GM12878 (cell line): Measurements from ENCODE around the gene AGBL4.

Experiments used
- ASH2L ChIP-seq: fragments of 300-600, 200-600 bp; sonication (generic); IDR thresholded peaks from 2 replicates; pipeline ENCODE4 v1.6.1; 2017; ENCODE audit warnings: low read depth, mild to moderate bottlenecking, borderline replicate concordance
- BRCA1 ChIP-seq: IDR thresholded peaks from 2 replicates; pipeline ENCODE4 v1.6.1; 2011; ENCODE audit warnings: low read depth, low read length, improper control_type of control experiment
- CEBPB ChIP-seq, 2 experiments: fragments of 150-350 bp in 1 of 2; IDR thresholded peaks; 2 replicates each; pipeline ENCODE4 v1.6.1; 2012 to 2014; ENCODE audit warnings: low read depth in 2 of 2, low read length in 2 of 2, borderline replicate concordance in 1 of 2, inconsistent platforms in 1 of 2
- EZH2 ChIP-seq: IDR thresholded peaks from 2 replicates; pipeline ENCODE4 v1.6.1; 2012; ENCODE audit warnings: low read depth, mild to moderate bottlenecking, control low read depth, inconsistent platforms, low read length, borderline replicate concordance; ENCODE audit not compliant: control insufficient read depth
- GABPA ChIP-seq: IDR thresholded peaks from 2 replicates; pipeline ENCODE4 v1.6.1; 2014; ENCODE audit warnings: antibody characterized with exemption, low read depth, mild to moderate bottlenecking, inconsistent platforms
- HDAC2 ChIP-seq: fragments of 200-600 bp; sonication (generic); IDR thresholded peaks from 2 replicates; pipeline ENCODE4 v1.6.1; 2017
- MXI1 ChIP-seq: fragments of 150-350 bp; IDR thresholded peaks from 2 replicates; pipeline ENCODE4 v1.6.1; 2011; ENCODE audit warnings: low read depth, mild to moderate bottlenecking, inconsistent platforms, low read length, improper control_type of control experiment
- POLR2A ChIP-seq: IDR thresholded peaks from 2 replicates; pipeline ENCODE4 v1.6.1; 2011; ENCODE audit warnings: low read depth, mild to moderate bottlenecking, low read length
- SMC3 ChIP-seq: IDR thresholded peaks from 2 replicates; pipeline ENCODE4 v1.6.1; 2011; ENCODE audit warnings: low read length, improper control_type of control experiment, borderline replicate concordance
- ZNF24 ChIP-seq: fragments of 450-650 bp; IDR thresholded peaks from 2 replicates; pipeline ENCODE4 v1.6.1; 2017; ENCODE audit warnings: antibody characterized with exemption, mild to moderate bottlenecking
- TF ChIP-seq, protein P1 (sequence below): IDR thresholded peaks from 2 replicates; pipeline ENCODE4 v1.6.1; 2011; ENCODE audit warnings: borderline replicate concordance, low read depth, mild to moderate bottlenecking, moderate library complexity, mixed read lengths, low read length; ENCODE audit not compliant: insufficient read depth; ENCODE audit errors: extremely low read length
- TF ChIP-seq, protein P2 (sequence below): fragments of 450-650 bp; IDR thresholded peaks from 2 replicates; pipeline ENCODE4 v1.6.1; 2016; ENCODE audit warnings: mild to moderate bottlenecking, moderate library complexity, borderline replicate concordance
- TF ChIP-seq, protein P3 (sequence below): IDR thresholded peaks from 2 replicates; pipeline ENCODE4 v1.6.1; 2012; ENCODE audit warnings: mild to moderate bottlenecking, low read depth, low read length
- TF ChIP-seq, protein P4 (sequence below), 3 experiments: IDR thresholded peaks in 2 of 3; conservative IDR thresholded peaks in 1 of 3; 2 replicates each; pipeline ENCODE4 v1.5.1; 2011; ENCODE audit warnings: low read depth in 3 of 3, low read length in 3 of 3, mild to moderate bottlenecking in 3 of 3, control low read depth in 2 of 3, moderate library complexity in 2 of 3, inconsistent platforms in 1 of 3, mixed read lengths in 1 of 3; ENCODE audit not compliant: control insufficient read depth in 2 of 3, insufficient read depth in 1 of 3; ENCODE audit errors: extremely low read depth in 1 of 3

DNA sequence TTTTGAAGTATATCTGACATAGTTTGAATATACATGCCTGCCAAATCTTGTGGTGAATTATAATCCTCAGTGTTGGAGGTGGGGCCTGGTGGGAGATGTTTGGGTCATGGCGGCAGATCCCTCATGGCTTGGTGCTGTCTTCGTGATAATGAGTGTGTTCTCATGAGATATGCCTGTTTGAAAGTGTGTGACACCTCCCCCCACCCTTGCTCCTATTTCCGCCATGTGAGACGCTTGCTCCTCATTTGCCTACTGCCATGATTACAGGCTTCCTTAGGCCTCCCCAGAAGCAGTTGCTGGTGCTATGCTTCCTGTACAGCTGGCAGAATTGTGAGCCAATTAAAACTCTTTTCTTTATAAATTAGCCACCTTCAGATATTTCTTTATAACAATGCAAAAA, 810.5 kb downstream of the AGBL4 start:
- no peak for TF ChIP-seq ZNF24
- no peak for TF ChIP-seq BRCA1
- no peak for TF ChIP-seq GABPA
- no peak for TF ChIP-seq MXI1
- TF ChIP-seq, protein P1, sequence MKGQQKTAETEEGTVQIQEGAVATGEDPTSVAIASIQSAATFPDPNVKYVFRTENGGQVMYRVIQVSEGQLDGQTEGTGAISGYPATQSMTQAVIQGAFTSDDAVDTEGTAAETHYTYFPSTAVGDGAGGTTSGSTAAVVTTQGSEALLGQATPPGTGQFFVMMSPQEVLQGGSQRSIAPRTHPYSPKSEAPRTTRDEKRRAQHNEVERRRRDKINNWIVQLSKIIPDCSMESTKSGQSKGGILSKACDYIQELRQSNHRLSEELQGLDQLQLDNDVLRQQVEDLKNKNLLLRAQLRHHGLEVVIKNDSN = no peak
- no peak for TF ChIP-seq ASH2L
- TF ChIP-seq, protein P2, sequence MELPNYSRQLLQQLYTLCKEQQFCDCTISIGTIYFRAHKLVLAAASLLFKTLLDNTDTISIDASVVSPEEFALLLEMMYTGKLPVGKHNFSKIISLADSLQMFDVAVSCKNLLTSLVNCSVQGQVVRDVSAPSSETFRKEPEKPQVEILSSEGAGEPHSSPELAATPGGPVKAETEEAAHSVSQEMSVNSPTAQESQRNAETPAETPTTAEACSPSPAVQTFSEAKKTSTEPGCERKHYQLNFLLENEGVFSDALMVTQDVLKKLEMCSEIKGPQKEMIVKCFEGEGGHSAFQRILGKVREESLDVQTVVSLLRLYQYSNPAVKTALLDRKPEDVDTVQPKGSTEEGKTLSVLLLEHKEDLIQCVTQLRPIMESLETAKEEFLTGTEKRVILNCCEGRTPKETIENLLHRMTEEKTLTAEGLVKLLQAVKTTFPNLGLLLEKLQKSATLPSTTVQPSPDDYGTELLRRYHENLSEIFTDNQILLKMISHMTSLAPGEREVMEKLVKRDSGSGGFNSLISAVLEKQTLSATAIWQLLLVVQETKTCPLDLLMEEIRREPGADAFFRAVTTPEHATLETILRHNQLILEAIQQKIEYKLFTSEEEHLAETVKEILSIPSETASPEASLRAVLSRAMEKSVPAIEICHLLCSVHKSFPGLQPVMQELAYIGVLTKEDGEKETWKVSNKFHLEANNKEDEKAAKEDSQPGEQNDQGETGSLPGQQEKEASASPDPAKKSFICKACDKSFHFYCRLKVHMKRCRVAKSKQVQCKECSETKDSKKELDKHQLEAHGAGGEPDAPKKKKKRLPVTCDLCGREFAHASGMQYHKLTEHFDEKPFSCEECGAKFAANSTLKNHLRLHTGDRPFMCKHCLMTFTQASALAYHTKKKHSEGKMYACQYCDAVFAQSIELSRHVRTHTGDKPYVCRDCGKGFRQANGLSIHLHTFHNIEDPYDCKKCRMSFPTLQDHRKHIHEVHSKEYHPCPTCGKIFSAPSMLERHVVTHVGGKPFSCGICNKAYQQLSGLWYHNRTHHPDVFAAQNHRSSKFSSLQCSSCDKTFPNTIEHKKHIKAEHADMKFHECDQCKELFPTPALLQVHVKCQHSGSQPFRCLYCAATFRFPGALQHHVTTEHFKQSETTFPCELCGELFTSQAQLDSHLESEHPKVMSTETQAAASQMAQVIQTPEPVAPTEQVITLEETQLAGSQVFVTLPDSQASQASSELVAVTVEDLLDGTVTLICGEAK = no peak
- TF ChIP-seq, protein P3, sequence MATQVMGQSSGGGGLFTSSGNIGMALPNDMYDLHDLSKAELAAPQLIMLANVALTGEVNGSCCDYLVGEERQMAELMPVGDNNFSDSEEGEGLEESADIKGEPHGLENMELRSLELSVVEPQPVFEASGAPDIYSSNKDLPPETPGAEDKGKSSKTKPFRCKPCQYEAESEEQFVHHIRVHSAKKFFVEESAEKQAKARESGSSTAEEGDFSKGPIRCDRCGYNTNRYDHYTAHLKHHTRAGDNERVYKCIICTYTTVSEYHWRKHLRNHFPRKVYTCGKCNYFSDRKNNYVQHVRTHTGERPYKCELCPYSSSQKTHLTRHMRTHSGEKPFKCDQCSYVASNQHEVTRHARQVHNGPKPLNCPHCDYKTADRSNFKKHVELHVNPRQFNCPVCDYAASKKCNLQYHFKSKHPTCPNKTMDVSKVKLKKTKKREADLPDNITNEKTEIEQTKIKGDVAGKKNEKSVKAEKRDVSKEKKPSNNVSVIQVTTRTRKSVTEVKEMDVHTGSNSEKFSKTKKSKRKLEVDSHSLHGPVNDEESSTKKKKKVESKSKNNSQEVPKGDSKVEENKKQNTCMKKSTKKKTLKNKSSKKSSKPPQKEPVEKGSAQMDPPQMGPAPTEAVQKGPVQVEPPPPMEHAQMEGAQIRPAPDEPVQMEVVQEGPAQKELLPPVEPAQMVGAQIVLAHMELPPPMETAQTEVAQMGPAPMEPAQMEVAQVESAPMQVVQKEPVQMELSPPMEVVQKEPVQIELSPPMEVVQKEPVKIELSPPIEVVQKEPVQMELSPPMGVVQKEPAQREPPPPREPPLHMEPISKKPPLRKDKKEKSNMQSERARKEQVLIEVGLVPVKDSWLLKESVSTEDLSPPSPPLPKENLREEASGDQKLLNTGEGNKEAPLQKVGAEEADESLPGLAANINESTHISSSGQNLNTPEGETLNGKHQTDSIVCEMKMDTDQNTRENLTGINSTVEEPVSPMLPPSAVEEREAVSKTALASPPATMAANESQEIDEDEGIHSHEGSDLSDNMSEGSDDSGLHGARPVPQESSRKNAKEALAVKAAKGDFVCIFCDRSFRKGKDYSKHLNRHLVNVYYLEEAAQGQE = no peak
- TF ChIP-seq, protein P4, sequence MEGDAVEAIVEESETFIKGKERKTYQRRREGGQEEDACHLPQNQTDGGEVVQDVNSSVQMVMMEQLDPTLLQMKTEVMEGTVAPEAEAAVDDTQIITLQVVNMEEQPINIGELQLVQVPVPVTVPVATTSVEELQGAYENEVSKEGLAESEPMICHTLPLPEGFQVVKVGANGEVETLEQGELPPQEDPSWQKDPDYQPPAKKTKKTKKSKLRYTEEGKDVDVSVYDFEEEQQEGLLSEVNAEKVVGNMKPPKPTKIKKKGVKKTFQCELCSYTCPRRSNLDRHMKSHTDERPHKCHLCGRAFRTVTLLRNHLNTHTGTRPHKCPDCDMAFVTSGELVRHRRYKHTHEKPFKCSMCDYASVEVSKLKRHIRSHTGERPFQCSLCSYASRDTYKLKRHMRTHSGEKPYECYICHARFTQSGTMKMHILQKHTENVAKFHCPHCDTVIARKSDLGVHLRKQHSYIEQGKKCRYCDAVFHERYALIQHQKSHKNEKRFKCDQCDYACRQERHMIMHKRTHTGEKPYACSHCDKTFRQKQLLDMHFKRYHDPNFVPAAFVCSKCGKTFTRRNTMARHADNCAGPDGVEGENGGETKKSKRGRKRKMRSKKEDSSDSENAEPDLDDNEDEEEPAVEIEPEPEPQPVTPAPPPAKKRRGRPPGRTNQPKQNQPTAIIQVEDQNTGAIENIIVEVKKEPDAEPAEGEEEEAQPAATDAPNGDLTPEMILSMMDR (IDR thresholded peaks at IDR 0.05 in 2 of 3, conservative IDR thresholded peaks at IDR 0.05 in 1 of 3; ENCODE audit: control insufficient read depth in 2 of 3, extremely low read depth in 1 of 3, insufficient read depth in 1 of 3, low read depth in 3 of 3, low read length in 3 of 3) = no peak
- TF ChIP-seq POLR2A = no peak
- no peak for TF ChIP-seq EZH2
- no peak for TF ChIP-seq SMC3
- TF ChIP-seq CEBPB (IDR thresholded peaks at IDR 0.05; ENCODE audit: borderline replicate concordance in 1 of 2, low read depth in 2 of 2, low read length in 2 of 2) = no peak
- no peak for TF ChIP-seq HDAC2
